K562 (cell line): ENCODE results near the gene GIGYF2. TPM values are rescaled to one million over a fixed set of nuclear protein-coding genes. Genes with fewer than 3 reads are reported as not detected.

Experiments used
- ARID4B ChIP-seq: sonication (generic); formaldehyde crosslinking; IDR thresholded peaks from 2 replicates; pipeline ENCODE4 v1.8.0; 2022; ENCODE audit warnings: mild to moderate bottlenecking, missing genetic modification reagents
- CBX1 ChIP-seq: sonication (generic); IDR thresholded peaks from 2 replicates; pipeline ENCODE4 v1.6.1; 2016; ENCODE audit warnings: antibody characterized with exemption, low read depth, mild to moderate bottlenecking
- CREBBP ChIP-seq: IDR thresholded peaks from one replicate; pipeline ENCODE4 v1.6.1; 2012; ENCODE audit warnings: low read depth, mild to moderate bottlenecking, control low read depth, inconsistent platforms, low read length
- CUX1 ChIP-seq: fragments of 200-800 bp; sonication (Bioruptor generic); IDR thresholded peaks from 2 replicates; pipeline ENCODE4 v1.6.1; 2016; ENCODE audit warnings: missing genetic modification characterization, missing compliant biosample characterization
- HMG20B ChIP-seq: fragments of 250-450 bp; sonication (Bioruptor Pico); IDR thresholded peaks from 2 replicates; pipeline ENCODE4 v1.5.0; 2021; ENCODE audit warnings: mild to moderate bottlenecking
- HNRNPL ChIP-seq: fragments of 200-400 bp; formaldehyde crosslinking; IDR thresholded peaks from 2 replicates; pipeline ENCODE4 v1.6.1; 2017; ENCODE audit warnings: low read depth, mild to moderate bottlenecking, low read length
- KDM5B ChIP-seq: fragments of 200-600 bp; sonication (generic); IDR thresholded peaks from 2 replicates; pipeline ENCODE4 v1.6.1; 2012; ENCODE audit warnings: low read depth, mild to moderate bottlenecking, moderate library complexity, low read length, control low read depth, inconsistent platforms; ENCODE audit not compliant: insufficient replicate concordance
- MXD1 ChIP-seq: fragments of 250-450 bp; sonication (Bioruptor Pico); IDR thresholded peaks from 2 replicates; pipeline ENCODE4 v1.8.0; 2021; ENCODE audit warnings: borderline replicate concordance, mild to moderate bottlenecking, moderate library complexity; ENCODE audit not compliant: poor library complexity, severe bottlenecking
- NKRF ChIP-seq: fragments of 450-650 bp; IDR thresholded peaks from 2 replicates; pipeline ENCODE4 v1.6.1; 2016; ENCODE audit warnings: borderline replicate concordance
- PCBP2 ChIP-seq: fragments of 200-400 bp; formaldehyde crosslinking; IDR thresholded peaks from 2 replicates; pipeline ENCODE4 v1.6.1; 2018; ENCODE audit warnings: low read length, low read depth, mild to moderate bottlenecking, moderate library complexity; ENCODE audit not compliant: poor library complexity, severe bottlenecking
- SMAD3 ChIP-seq: fragments of 450-650 bp; formaldehyde crosslinking; conservative IDR thresholded peaks from 2 replicates; pipeline ENCODE4 v1.4.0; 2020; ENCODE audit warnings: mild to moderate bottlenecking
- SMARCA4 ChIP-seq: fragments of 450-650 bp; IDR thresholded peaks from 2 replicates; pipeline ENCODE4 v1.6.1; 2016
- ZNF23 ChIP-seq: fragments of 250-450 bp; sonication (Bioruptor Pico); IDR thresholded peaks from 2 replicates; pipeline ENCODE4 v1.4.0; 2020; ENCODE audit warnings: mild to moderate bottlenecking
- ZNF695 ChIP-seq: fragments of 450-650 bp; formaldehyde crosslinking; IDR thresholded peaks from 2 replicates; pipeline ENCODE4 v1.4.0; 2020; ENCODE audit warnings: mild to moderate bottlenecking, moderate library complexity
- polyA plus RNA-seq, 8 experiments: library from polyadenylated mRNA; depleted of rRNA in 4 of 8; stranded (reverse) in 5 of 8; unstranded in 3 of 8; fragments of >200 nt; fragmentation: Nextera tagmentation in 2 of 8; fragmentation: Illumina TruSeq in 1 of 8; extraction: Ambion mirVana in 2 of 8; extraction: Trizol in 1 of 8; gene quantifications; 2 replicates each; pipeline versions ENCODE4 v1.2.1 to v1.2.3, GENCODE V29; 2011 to 2014; ENCODE audit warnings: inconsistent platforms in 1 of 8, missing spikeins in 1 of 8
- total RNA-seq, 7 experiments: library from RNA; depleted of rRNA in 6 of 7; stranded (reverse); fragments of >200 nt in 6 of 7; fragmentation: Illumina TruSeq in 2 of 7; extraction: Trizol in 2 of 7; gene quantifications; 2 replicates each; pipeline versions ENCODE4 v1.2.1 to v1.2.3, GENCODE V29; 2011 to 2021; ENCODE audit warnings: low replicate concordance in 1 of 7

The GIGYF2 gene
- total and polyA plus RNA-seq, 9 of the 15 experiments (the other 6 are each of a cell fraction or from before 2014, with no cell fraction given) = 12.7 to 52.7 (median 34.9) TPM

- TF ChIP-seq CUX1 (CRISPR knock-in tag) = no peak
- TF ChIP-seq SMAD3 (CRISPR knock-in tag) = no peak
- no peak for TF ChIP-seq NKRF
- TF ChIP-seq PCBP2 = no peak
- TF ChIP-seq HMG20B (CRISPR knock-in tag) = no peak
- TF ChIP-seq ZNF695 (CRISPR knock-in tag) = no peak
- no peak for TF ChIP-seq CREBBP
- TF ChIP-seq ZNF23 (CRISPR knock-in tag) = no peak
- peak; percentile 27 for TF ChIP-seq MXD1 (CRISPR knock-in tag)
- TF ChIP-seq KDM5B = peak; percentile 53
- peak; percentile 87; the same call in 1 of the 2 replicates for TF ChIP-seq ARID4B (CRISPR knock-in tag)
- TF ChIP-seq SMARCA4 = no peak
- no peak for TF ChIP-seq HNRNPL
- no peak for TF ChIP-seq CBX1
Observed at GRCh38 chr2:232697059-232697806, at the start of gene GIGYF2 (continued).
